Stomach (tissue), 4 donors: Measurements from ENCODE around the gene NLRP7.
"Not testable (repeated sequence)": the region's sequence is repeated elsewhere in the genome, so short reads cannot be mapped to it uniquely, and the experiment has no call there.

Experiments
- CTCF ChIP-seq, 7 experiments: fragments of 450-650 bp in 4 of 7; fragments of 200-600 bp in 3 of 7; sonication (generic) in 3 of 7; IDR thresholded peaks; one replicate each; pipeline ENCODE4 v1.5.1; 2016 to 2019; ENCODE audit warnings: antibody characterized with exemption in 7 of 7, control low read depth in 2 of 7, mild to moderate bottlenecking in 1 of 7
- EP300 ChIP-seq: sonication (generic); formaldehyde crosslinking; IDR thresholded peaks from one replicate; pipeline ENCODE4 v1.6.1; 2017; ENCODE audit warnings: antibody characterized with exemption
- POLR2A ChIP-seq, 4 donors: fragments of 450-650 bp; IDR thresholded peaks; one replicate each; pipeline ENCODE4 v1.6.1; 2016; ENCODE audit warnings: antibody characterized with exemption in 4 of 4, control low read depth in 2 of 4, mild to moderate bottlenecking in 1 of 4, moderate library complexity in 1 of 4
- POLR2AphosphoS5 ChIP-seq, 3 donors: sonication (generic); formaldehyde crosslinking; IDR thresholded peaks; one replicate each; pipeline ENCODE4 v1.6.1; 2016; ENCODE audit warnings: antibody characterized with exemption in 3 of 3

GRCh38 chr19:54901153-54901552 lies 46.2 kb downstream of the NLRP7 start:
- not testable (repeated sequence) for TF ChIP-seq CTCF (IDR thresholded peaks at IDR 0.05); EP300; POLR2A (IDR thresholded peaks at IDR 0.05); POLR2AphosphoS5 (IDR thresholded peaks at IDR 0.05)
